Measurements from ENCODE around the gene HTRA1.

The HTRA1 gene

DNA sequence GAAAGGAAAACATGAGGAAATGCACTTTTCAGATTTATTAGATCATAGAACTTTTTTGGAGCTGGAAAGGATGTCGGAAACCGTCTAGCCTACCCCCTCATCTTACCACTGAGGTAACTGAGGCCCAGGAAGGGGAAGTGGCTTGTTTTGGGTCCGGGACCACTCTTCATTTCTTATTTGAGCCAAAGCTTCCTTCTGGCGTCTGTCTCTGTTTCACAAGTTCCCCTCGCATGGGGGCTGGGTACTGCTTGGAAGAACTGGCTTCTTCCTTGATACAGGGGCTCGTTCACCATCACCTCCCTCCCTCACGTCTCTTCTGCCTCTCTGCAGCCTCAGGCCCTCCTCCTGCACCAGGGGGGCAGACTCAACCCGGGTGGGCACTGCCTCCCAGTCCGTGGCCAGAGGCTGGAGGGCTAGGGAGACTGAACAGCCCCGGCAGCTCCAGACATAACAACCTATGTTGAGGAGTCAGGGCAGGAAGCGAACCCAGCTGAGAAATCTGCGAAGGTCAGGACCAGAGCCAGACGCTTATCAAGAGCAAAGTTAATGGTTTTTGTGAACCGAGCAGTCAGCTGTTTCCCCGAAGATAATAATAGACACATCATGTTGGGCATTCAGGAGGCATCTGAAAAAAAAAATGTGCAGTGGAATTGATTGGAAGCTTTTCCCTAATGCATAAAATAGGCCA, 12.9 kb downstream of the HTRA1 start:
- no peak for DNase-seq (ENCODE audit: low spot score)
- TF ChIP-seq, protein P1, sequence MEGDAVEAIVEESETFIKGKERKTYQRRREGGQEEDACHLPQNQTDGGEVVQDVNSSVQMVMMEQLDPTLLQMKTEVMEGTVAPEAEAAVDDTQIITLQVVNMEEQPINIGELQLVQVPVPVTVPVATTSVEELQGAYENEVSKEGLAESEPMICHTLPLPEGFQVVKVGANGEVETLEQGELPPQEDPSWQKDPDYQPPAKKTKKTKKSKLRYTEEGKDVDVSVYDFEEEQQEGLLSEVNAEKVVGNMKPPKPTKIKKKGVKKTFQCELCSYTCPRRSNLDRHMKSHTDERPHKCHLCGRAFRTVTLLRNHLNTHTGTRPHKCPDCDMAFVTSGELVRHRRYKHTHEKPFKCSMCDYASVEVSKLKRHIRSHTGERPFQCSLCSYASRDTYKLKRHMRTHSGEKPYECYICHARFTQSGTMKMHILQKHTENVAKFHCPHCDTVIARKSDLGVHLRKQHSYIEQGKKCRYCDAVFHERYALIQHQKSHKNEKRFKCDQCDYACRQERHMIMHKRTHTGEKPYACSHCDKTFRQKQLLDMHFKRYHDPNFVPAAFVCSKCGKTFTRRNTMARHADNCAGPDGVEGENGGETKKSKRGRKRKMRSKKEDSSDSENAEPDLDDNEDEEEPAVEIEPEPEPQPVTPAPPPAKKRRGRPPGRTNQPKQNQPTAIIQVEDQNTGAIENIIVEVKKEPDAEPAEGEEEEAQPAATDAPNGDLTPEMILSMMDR (IDR thresholded peaks at IDR 0.05; ENCODE audit: extremely low read depth, missing control alignments) = no peak

DNA sequence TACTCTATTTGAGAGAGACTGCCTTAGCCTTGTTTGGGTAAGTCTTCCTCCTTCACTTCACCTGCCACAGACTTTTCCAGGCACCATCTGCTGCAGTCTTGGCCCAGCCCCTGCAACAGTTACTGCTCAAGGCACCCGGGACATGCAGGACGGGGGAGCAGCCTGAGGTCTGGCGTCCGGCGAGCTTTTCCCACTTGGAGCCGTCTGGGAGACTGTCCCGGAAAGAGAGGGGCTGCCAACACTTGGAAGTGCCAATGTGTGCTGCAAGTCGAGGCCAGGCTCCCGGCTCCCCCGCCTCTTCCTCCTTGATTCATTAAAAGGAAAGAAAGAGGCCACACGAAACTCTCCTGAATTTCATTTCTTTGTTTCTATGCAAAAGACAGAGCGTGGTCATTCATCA, 13.7 kb downstream of the HTRA1 start:
- no peak for DNase-seq (ENCODE audit: low spot score)
- TF ChIP-seq, protein P1 (IDR thresholded peaks at IDR 0.05; ENCODE audit: extremely low read depth, missing control alignments) = no peak

DNA sequence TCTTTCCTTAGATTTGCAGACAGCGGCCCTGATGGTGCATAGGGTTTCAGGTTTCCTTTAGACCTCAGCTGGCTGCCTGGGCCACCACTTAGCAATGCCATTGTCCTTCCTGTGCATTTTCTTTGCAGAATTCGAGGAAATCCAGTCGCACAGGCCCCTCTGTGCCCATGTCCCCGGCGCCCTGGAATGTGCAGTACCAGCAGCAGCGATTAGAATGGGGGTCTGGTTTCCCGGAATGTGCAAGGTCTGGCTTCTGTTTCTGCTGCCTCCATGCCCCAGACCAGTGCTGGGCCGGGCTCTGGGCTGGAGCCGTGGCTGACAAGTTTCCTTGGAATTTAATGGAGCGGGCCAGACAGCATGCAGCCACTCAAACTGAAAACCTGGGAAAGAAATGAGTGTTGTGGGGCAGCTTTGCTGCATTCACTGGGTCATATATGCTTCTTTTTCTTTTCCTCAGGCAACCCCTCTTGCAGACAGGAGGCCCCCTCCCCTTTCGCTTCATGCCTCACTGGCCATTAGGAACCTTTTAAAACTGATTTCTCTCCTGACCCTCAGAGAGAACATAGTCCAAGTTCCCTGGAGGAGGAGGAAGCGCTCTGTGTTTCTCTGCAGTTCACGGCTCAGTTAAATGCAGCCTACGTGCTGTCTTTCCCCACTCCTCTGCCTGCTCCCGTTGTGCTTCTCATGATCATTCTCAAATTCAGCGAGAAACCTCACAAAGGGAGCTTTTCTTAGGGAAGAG, 14.4 kb downstream of the HTRA1 start:
- no peak for DNase-seq (ENCODE audit: low spot score)
- TF ChIP-seq, protein P1 (IDR thresholded peaks at IDR 0.05; ENCODE audit: extremely low read depth, missing control alignments) = no peak

DNA sequence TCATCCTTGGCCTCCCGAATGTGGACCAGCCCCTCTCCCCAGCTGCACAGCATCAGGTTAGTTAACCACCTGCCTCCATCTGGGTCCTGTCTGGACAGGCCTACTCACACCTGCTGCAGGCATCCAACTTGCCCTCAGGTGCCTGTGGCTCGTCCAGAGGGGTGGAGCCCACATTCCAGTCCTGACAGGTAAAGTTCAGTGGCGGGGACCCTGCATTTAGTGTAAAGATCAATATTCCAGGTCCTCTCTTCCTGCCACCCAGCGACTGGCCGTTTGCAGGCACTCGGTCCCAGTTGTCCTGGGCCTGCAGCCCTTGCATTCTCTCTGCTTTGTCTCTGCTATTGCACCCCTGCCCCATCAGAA, 15.0 kb downstream of the HTRA1 start:
- no peak for DNase-seq (ENCODE audit: low spot score)
- TF ChIP-seq, protein P1 (IDR thresholded peaks at IDR 0.05; ENCODE audit: extremely low read depth, missing control alignments) = no peak

DNA sequence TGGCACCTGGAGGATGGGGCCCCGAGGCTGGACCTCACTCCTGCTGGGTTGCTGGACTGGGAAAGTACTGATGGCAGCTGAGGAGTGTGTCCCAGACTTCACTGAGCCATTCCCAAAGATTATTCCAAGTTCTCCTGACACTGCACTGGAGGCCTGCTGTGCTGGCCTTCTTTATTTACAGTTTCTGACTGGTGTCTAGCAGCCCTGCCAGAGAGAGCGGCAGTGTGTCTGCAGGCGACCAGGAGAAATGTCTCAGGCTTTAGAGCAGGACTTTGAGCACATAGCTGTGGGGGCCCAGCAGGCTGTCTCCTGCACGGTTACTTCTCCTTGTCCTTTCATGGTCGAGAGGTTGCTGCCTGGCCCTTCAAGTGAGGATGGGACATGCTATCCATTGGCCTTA, 16.1 kb downstream of the HTRA1 start:
- DNase-seq (ENCODE audit: low spot score) = no peak
- TF ChIP-seq, protein P1 (IDR thresholded peaks at IDR 0.05; ENCODE audit: extremely low read depth, missing control alignments) = no peak

DNA sequence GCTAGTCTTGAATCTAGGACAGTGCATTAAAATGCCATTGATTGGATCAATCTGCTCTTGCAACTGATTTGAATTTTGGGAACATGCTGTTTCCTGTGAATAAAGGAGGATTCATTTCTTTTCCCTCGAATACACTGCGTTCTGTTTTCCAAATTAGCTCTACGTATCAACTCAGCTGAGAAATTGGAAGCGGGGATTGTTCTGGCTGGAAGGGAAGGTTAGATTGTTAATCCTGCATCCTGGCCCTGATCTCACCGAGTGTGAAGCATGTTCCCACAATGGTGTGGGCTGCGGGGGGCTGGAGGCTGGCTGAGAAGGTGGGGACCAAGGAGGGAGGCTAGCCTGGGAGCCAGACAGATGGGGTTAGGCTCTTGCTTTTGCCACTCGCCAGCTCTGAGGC, 17.6 kb downstream of the HTRA1 start:
- DNase-seq (ENCODE audit: low spot score) = no peak
- TF ChIP-seq, protein P1 (IDR thresholded peaks at IDR 0.05; ENCODE audit: extremely low read depth, missing control alignments) = no peak

DNA sequence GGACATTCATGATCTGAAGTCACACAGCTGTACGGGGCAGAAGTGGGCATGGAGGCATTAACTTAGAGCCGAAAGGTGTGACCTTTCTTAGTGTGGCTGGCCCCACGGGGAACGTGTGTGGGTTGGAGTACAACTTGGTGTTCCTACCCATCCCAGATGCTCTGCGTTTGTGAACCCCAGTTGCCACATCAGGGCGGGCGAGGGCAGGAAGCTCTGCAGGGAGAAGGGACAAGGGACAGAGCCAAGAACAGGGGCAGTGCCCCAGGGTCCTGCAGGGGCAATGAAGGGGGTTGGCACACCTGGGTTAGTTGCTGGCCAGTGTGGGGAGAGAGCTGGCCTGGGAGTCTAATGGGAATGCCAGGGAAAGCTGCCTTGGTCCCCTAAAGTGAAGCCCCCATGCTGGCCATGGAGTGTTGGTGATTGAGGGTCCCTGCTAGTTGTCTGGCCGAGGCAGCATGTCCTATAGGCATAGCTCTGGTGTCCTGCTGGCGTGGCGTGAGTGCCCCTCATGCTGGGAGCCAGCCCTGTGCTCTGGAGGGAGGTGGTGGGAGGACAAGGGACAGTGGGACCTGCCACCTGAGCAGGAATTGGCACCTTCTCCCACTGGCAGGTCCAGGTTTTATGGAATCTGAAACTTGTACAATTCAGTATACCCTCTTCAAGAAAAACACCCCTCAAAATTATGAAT, 18.9 kb downstream of the HTRA1 start:
- DNase-seq (ENCODE audit: low spot score) = no peak

More for the DNA sequence above, 18.9 kb downstream of the HTRA1 start:
- TF ChIP-seq, protein P1 (IDR thresholded peaks at IDR 0.05; ENCODE audit: extremely low read depth, missing control alignments) = no peak
